ENCODE measurements around the gene JAZF1.

The JAZF1 gene

GRCh38 chr7:28001896-28002295 lies 178.7 kb downstream of the JAZF1 start:
- no peak for DNase-seq

DNA sequence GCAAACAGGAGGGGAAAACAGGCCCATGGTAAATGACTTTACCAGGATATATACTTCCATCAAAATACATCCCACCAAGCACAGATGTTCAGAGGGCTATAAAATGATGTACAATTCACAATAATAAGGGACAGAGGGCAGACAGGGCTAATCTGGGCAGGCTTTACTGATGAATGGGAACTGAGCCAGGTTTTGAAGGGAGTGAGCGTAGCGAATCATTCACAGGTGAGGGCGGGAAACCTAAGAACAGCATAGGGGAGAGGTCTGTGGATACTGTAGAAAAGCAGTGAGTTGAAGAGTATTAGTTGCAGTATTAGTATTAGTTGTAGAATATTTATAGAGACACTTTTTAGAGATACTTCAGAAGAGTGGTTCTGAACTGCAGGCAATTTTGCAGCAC lies 180.8 kb downstream of the JAZF1 start:
- DNase-seq: no peak

- DNase-seq: no peak
Measured at GRCh38 chr7:27998382-27998781, 182.2 kb downstream of the JAZF1 start.

GRCh38 chr7:27997188-27997707 lies 183.3 kb downstream of the JAZF1 start:
- DNase-seq: no peak

- DNase-seq: no peak
Measured at GRCh38 chr7:27996141-27996540, 184.5 kb downstream of the JAZF1 start.

- no peak for DNase-seq
Measured at GRCh38 chr7:27995228-27995627, 185.4 kb downstream of the JAZF1 start.

DNA sequence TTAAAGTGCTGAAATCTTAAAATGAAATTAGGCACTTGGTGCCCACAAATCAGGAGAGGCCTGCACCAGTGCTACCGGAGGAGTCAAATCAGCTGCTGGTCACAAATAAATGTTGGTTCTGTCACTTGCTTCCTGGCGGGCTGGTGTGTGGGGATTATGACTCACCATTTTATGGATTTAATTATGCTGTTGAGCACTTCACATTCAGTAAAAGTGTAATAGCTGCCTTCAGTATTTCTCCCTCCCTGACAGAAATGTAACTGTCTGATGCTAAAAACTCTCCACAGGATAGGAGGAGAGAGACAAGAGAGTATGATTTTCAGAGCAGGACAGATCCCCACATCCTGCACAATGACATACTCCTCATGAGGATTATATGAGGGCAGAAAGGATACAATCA lies 186.0 kb downstream of the JAZF1 start:
- DNase-seq: no peak

DNA sequence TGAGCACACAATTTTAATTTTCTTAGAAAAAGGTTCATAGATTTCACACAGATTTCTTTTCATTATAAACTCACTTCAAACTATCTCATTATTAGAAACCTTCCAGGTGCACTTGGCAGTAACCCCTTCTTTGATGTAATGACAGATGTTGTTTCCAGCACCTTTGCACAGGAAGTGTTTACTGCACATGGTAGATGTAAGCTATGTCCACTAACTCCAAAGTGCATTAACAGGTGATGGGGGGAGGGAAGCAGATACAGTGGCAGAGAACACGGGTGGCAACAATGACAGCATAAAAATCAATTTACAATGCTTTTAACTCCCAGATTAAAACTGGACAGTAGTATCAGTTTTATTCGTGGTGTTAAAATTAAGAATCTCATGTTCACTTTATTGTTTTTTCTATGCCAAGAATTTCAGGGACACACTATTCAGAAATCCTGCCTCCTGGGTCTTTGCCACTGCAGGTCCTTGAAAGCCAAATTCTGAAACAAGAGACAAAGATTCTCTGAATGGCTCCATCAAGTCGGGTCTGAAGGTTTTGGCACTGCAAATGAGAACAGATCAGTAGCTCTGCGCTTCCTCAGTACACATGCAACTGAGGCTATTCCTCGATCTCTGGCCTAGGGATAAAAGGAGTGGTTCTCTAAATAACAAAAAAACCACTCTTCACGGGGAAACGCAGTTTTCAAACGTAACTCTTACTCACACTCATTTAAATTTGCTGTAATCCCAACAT lies 187.7 kb downstream of the JAZF1 start:
- no peak for DNase-seq

DNA sequence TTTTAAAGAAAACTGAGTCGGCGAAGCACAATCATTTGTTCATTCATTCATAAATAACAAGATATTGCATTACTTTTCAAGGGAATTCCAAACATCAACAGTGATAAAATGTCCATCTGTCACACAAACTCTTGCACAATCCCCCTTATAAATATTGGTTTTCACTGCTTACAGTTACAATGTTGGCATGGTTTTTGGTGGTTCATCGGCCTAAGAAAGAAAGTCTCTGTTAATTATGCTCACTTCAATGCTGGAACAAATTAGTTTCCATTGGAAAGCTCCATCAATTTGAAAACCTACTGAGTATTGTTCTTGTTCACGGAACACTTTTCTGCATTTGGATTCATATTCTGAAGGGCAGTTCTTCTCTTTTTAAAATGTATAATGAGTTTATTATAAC lies 188.5 kb downstream of the JAZF1 start:
- no peak for DNase-seq

GRCh38 chr7:27991006-27991528 lies 189.5 kb downstream of the JAZF1 start:
- no peak for DNase-seq

GRCh38 chr7:27976531-27976930 lies 204.1 kb downstream of the JAZF1 start:
- no peak for DNase-seq

- no peak for DNase-seq
Measured at GRCh38 chr7:27973625-27974024, 207.0 kb downstream of the JAZF1 start.

GRCh38 chr7:27972276-27972675 lies 208.3 kb downstream of the JAZF1 start:
- DNase-seq: no peak

DNA sequence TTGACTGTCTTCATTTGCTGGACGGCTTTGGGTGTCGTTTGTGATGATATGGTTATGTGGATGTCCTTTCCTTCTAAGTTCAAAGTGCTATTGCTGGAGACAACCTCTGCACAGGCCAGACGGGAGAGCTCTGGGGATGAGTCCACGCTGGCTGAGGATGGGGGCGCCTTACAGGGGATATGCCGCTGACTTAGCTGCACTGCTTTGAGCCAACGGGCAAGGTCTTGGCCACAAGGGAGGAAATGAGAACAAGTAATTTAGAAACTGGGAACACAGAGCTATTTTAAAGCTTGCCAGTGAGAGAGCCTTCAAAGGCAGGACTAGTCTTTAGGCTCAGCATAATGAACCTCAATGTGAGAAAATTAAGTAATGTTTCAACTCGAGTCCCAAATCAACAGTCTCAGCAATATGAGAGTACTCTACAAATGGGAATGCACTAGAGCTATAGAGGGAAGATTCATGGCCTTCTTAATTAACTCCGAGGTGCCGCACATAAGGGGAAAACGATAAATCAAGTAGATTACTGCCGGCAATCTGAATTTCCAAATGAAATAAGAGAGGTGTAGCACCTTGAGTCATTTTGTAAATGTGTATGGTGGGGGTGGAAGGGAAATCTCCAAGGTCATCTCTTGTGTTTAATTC lies 209.3 kb downstream of the JAZF1 start:
- no peak for DNase-seq

- DNase-seq: no peak
Measured at GRCh38 chr7:27970350-27970749, 210.2 kb downstream of the JAZF1 start.

- no peak for DNase-seq
Measured at GRCh38 chr7:27969346-27969745, 211.2 kb downstream of the JAZF1 start.

DNA sequence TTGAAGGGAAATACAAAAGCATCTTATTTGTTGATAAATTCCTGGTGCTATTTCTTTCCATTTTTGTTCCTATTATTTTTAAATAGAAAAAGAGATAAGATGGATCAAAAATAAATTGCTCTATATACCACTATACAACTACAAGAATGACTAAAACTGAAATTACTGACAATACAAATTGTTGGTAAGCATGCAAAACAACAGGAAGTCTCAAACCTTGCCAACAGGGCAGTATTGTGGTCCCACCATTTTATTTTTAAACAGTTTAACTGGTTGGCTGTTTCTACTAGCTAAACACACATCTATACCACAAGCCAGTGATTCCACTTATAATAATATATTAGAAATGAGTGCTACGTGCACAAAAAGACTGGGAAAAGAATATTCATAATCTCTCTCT lies 213.0 kb downstream of the JAZF1 start:
- no peak for DNase-seq

GRCh38 chr7:27966219-27966780 lies 214.3 kb downstream of the JAZF1 start:
- no peak for DNase-seq

GRCh38 chr7:27965650-27966049 lies 214.9 kb downstream of the JAZF1 start:
- no peak for DNase-seq

DNA sequence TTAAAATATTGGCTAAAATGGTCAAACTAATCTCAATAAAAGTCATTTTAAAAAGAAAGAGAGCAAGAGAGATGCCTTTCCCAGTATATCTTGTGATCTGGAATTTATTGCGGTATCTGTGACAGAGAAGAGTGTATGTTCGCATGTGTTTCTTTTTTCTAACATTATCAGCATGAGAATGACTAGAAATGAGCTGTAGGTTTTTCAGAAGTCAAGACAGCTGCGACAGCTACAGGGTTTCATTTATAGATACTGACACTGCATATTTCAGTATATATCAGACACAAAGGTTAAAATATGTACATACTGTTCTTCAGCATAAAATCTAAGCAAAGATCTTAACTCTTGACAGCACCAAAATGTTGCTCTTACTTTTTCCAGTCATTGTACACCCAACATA lies 215.8 kb downstream of the JAZF1 start:
- DNase-seq: no peak

- no peak for DNase-seq
Measured at GRCh38 chr7:27963056-27963455, 217.5 kb downstream of the JAZF1 start.

GRCh38 chr7:27962273-27962672 lies 218.3 kb downstream of the JAZF1 start:
- DNase-seq: no peak

GRCh38 chr7:27961255-27961654 lies 219.3 kb downstream of the JAZF1 start:
- no peak for DNase-seq

DNA sequence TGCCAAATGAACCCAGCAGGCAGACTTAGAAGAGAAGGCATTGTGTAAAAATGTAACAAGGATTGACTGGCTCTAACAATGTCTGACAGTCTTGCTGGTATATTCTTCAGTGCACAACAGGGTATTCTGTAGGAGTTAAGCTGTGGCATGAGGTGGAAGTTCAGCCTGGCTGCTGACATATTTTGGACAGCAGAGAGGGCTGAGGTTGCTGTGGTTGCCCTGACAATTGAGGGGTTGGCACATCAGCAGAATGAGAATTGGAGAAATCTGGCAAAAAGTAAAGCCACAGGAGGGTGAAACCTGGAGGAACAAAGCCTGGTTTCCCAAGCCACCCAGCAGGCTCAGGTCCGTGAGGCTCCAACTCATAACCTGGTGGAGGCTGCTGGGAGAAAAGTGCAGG lies 220.2 kb downstream of the JAZF1 start:
- no peak for DNase-seq
